ENCODE data around the gene NQO2.
A peak's percentile ranks its signal among the peaks of the same experiment; 100 is the strongest.
"Not testable (repeated sequence)": the region's sequence is repeated elsewhere in the genome, so short reads cannot be mapped to it uniquely, and the experiment has no call there.

The NQO2 gene

DNA sequence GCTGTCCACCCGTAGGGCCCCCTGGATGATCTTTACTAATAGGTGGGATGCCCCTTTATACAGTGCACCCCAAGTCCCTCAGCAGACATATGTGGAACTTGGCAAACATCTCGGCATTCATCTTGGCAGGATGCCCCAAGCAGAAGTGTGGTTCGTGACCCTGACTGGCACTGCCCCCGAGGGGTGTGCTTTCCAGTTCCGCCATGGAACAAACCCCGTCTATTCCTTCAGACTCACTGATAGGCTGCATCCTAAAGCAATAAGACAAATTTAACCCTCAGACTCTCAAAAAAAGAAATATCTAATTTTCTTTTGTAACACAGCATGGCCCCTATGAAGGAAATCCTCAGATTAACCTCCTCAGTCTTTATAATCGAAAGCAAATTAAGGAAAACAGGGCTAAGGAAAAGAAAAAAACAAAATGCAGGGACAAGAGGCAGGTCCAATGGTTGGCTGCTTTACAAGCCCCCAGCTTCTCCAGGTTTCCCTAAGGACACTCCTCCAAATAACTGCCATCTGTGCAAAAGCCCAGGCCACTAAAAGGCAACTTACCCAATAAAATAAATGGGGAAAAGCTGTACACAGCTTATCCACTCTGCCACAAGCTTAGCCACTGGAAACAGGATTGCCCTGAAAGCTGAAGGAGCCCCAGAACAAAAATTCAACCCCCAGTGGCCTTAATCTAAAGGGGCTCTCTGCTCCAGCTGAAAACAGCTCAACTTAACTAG lies 38.1 kb downstream of the NQO2 start:
- no peak for DNase-seq (ENCODE audit: low spot score)

DNA sequence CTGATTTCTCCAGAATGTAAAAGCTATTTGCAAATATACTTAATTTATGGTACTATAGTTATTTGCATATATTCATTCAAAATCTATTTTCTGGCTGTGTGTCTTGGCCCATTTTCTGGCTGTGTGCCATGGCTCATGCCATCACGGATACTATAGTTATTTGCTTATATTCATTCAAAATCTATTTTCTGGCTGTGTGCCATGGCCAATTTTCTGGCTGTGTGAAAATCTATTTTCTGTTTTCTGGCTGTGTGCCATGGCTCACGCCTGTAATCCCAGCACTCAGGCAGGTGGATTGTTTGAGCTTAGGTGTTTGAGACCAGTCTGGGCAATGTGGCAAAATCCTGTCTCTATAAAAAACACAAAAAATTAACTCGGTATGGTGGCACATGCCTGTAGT lies 39.7 kb downstream of the NQO2 start:
- DNase-seq (ENCODE audit: low spot score), result no peak

DNA sequence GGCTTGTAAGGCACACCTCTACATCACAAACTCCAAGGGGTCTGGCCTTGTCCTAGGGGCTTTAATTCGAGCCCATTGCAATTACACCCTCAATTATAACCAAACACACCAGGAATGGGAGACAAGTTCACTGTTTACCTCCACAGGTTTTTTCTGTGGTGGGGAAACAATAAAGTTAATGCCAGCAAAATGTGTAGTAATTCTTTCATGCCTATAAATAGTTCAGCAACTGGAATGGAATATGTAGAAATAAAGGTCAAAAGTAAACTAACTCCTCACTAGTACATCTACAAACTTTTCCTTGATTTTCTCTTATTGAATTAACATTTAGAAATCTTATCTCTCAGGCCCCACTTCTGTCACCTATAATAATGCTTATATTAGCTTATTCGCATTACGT lies 41.5 kb downstream of the NQO2 start:
- no peak for DNase-seq (ENCODE audit: low spot score)

DNA sequence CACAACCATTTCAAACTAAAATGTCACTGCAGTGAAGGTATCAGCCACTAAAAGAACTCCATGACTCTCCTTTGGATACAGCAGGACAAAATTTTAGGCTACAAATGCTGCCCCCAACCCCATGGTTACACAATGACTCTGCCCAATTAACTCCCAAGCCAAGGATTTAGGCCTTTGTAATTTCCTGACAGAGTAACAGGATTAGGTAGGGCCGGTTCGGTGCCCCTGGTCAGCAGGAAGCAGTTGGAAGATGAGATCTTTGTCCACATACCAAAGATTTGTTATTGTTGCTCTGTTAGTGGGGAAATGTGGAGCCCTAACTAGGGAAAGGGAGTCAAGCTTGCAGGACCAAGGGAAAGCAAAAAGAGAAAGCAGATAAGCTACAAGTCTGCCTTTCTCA lies 41.9 kb downstream of the NQO2 start:
- no peak for DNase-seq (ENCODE audit: low spot score)

DNA sequence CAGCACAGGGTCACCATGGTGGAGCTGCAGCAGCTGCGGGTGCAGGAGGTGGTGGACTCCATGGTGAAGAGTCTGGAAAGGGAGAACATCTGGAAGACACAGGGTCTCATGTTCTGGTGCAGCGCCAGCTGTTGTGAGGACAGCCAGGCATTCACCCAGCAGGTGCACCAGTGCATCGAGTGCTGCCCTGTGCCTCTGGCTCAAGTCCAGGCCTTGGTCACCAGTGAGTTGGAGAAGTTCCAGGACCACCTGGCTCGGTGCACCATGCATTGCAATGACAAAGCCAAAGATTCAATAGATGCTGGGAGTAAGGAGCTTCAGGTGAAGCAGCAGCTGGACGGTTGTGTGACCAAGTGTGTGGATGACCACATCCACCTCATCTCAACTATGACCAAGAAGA lies 45.7 kb downstream of the NQO2 start:
- no peak for DNase-seq (ENCODE audit: low spot score)

DNA sequence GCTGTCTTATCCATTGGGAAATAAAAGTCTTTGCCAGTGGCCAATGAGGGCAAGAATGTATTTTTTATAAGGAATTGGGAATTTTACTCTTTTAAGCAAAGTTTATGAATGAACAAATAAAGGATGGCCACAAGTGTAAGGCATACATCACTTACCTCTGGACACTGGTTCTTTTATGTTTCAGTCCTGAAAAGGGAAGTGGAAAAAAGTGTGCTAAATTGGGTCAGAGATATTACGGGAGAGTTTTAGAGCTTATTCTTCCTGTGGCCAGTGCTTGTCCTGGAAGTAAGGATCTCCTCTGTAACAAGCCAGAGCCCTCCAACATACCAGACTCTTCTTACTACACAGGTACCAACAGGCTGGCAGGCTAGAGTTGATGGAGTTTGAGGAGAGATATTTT lies 46.1 kb downstream of the NQO2 start:
- DNase-seq (ENCODE audit: low spot score), result no peak

DNA sequence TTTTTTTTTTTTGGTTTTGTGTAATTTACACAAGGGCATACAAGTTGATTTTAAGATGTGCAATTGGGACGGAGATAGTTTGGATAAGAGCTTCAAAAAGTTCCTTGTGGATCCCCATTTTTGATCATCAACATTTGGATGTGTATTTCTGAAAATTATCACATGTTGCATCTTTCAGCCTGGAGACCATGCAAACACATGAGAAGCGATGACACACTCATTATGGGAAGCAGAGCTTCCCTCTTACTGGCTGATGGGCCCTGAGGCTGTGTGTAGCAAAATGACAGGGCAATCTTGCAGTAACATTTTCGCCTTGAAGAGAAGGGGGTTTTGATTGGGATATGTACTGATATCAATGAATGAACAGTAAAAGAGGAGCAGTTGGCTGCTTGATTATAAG lies 46.6 kb downstream of the NQO2 start:
- no peak for DNase-seq (ENCODE audit: low spot score)

DNA sequence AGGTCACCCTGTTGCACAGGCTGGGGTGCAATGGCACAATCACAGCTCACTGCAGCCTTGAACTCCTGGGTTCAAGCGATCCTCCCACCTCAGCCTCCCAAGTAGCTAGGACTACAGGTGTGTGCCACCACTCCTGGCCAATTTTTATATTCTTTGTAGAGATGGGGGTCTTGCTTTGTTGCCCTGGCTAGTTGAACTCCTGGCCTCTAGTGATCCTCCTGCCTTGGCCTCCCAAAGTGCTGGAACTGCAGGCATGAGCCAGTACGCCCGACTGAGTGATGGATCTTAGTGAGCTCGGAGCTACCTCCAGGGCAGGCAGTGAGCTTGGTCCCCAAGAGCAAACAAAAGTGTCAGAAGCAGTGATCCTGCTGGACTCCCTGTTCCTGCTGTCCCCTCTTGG lies 48.3 kb downstream of the NQO2 start:
- not testable (repeated sequence) for DNase-seq (ENCODE audit: low spot score)

DNA sequence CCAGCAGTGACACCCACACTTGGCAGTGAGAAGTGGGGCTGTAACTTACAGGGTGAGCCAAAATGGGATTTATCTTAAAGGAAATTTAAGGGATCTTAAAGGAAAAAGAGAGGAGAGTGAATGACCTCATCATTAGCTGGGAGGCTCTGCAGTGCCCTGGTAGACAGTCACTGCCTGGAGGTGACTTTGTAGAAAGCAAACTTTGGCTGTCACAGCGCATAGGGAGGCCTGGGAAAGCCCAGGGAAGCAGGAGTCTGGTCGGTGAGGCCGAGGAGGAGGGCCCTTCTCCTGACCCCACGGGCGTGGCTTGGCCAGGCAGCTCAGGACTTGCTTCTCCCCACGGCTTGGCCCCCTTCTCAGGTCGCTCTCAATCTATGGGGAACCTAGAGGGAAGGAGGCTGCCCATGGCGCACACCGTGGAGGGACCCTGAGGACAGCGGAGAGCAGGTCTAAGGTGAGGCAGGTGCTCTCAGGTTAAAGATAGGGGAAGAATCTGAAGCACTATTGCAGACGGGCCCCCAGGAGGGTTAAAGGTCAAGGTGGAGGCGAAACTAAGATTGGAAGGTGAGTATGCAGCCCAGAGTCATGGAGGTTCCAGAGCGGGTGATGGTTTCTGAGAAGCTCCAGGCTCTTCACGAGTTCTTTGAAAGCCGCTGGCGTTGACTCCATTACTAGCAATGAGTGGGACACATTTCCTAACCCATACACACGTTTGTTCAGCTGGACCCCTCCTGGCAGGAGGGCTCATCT lies 53.0 kb downstream of the NQO2 start:
- DNase-seq (ENCODE audit: low spot score), result no peak

DNA sequence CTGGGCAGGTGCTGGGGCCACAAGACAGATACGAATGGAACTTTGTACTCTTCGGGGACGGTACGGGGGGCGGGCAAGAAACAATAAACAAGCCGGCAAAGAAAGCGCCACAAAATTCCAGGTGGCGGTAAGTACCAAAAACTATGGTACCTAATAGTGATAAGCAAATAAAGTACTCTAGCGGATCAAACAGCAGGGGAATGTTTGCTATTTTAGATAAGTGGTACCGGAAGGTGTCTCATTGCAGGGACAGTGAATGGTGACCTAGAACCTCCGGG lies 53.5 kb downstream of the NQO2 start:
- DNase-seq (ENCODE audit: low spot score), result no peak

DNA sequence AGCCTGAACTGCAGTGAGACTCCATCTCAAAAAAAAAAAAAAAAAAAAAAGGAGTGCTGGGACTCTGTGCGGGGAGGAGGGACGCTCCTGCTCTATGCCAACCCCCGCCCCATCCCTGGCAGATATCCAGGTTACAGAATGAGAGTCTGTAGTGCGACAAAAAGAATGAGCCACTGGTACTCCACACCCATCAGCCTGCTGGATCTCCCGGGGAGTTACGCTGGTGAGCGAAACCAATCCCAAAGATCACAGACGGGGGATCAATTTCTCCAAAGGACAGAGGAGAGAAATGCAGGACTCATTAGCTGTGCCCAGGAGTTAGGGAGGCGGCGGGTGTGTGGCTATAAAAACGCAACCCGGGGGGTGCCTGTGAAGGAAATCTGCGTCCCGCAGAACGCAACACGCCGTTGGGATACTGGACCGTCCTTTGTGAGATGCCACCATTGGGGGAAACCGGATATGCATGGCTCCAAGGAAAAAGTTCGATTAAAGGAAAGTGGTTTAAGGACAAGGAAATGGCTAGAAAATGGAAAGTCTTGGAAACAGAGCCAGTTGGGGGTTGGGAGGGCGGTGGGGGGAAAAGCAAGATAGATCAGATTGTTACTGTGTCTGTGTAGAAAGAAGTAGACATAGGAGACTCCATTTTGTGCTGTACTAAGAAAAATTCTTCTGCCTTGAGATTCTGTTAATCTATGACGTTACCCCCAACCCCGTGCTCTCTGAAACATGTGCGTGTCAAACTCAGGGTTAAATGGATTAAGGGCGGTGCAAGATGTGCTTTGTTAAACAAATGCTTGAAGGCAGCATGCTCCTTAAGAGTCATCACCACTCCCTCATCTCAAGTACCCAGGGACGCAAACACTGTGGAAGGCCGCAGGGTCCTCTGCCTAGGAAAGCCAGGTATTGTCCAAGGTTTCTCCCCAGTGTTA lies 54.8 kb downstream of the NQO2 start:
- peak; percentile 60 for DNase-seq (ENCODE audit: low spot score)

DNA sequence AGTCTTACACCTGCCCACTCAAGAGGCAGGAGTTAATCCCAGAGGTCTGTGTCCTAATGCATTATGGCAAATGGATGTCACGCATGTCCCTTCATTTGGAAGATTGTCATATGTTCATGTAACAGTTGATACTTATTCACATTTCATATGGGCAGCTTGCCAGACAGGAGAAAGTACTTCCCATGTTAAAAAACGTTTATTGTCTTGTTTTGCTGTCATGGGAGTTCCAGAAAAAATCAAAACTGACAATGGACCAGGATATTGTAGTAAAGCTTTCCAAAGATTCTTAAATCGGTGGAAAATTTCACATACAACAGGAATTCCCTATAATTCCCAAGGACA lies 55.4 kb downstream of the NQO2 start:
- not testable (repeated sequence) for DNase-seq (ENCODE audit: low spot score)

DNA sequence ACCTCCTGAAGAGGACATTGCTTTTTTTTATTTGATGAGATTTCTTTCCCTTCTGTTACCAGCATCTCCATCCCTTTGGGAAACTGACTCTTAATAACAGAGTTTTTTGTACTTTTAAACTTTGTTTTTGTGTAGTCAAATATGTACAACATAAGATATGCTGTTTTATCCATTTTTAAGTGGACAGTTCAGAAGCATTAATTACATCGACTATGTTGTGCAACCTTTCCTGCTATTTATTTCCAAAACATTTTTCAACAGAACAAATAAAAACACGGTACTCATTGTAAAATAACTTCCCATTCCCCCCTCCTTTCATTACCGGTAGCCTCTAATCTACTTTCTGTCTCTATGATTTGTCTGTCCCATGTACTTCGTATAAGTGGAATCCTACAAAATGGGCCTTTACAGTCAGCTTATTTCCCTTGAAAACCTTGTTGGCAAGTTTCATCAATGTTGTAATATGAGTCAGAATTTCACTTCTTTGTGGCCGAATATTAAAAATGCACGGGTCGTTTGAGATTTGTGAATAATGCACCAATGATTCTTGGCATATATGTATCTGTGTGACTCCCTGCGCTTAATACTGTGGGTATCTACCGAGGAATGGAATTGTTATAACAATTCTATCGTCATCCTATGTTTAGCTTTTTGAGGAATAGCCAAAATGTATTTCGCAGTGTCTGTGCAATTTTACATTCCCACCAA lies 57.5 kb downstream of the NQO2 start:
- no peak for DNase-seq (ENCODE audit: low spot score)

DNA sequence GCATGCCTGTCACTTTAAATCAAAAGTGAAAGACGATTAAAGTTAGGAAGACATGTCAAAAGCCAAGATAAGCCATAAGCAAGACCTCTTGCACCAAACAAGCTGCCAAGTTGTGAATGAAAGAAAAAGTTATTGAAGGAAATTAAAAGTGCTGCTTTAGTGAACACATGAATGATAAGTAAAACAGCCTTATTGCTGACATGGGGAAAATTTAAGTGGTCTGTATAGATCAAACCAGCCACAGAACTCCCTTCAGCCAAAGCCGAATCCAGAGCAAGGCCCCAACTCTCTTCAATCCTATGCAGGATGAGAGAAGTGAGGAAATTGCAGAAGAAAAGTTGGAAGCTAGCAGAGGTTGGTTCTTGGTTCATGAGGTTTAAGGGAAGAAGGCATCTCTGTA lies 59.3 kb downstream of the NQO2 start:
- no peak for DNase-seq (ENCODE audit: low spot score)

DNA sequence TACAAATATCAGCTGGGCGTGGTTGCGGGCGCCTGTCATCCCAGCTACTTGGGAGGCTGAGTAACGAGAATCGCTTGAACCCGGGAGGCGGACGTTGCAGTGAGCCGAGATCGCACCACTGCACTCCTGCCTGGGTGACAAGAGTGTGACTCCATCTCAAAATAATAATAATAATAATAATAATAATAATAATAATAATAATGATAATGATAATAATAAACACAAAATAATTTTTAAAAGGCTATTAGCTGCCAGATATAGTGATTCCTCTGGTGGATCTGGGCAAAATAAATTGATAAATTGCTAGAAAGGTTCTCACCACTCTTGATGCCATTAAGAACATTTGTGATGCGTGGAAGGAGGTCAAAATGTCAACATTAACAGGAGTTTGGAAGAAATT lies 60.4 kb downstream of the NQO2 start:
- DNase-seq (ENCODE audit: low spot score), result not testable (repeated sequence)

DNA sequence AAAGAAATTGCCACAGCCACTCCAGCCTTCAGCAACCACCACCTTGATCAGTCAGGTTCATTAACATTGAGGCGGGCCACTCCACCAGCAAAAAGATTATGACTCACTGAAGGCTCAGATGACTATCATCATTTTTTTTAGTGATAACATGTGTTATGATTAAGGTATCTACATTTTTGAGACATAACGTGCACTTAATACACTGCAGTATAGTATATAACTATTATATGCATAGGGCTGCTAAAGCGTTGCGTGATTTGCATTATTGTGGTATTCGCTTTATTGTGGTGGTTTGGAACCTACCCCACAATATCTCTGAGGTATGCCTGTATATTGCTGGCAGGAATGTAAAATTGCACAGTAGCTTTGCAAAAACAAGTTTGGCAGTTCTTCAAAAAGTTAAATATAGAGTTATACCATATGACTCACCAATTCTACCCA lies 61.8 kb downstream of the NQO2 start:
- DNase-seq (ENCODE audit: low spot score), result no peak

DNA sequence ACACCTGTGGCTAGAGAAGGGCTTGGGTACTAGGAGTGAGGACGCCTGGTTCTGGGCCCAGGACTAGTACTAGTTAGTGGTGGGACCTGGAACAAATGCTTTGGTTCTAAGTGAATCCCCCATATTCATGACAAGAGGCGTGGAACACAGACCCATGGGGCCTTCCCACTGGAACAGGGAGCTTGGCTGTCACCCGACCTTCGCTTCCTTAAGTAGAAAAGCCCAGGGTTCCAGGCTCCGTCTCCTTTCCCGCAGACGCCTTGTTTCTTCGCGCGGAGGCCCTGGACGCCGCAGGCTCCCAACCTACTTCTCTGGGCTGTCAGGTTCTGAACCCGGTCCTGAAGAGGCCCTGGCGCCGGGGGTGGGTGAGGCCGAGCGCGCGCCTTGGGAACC lies 63.6 kb downstream of the NQO2 start:
- DNase-seq (ENCODE audit: low spot score), result not testable (repeated sequence)

DNA sequence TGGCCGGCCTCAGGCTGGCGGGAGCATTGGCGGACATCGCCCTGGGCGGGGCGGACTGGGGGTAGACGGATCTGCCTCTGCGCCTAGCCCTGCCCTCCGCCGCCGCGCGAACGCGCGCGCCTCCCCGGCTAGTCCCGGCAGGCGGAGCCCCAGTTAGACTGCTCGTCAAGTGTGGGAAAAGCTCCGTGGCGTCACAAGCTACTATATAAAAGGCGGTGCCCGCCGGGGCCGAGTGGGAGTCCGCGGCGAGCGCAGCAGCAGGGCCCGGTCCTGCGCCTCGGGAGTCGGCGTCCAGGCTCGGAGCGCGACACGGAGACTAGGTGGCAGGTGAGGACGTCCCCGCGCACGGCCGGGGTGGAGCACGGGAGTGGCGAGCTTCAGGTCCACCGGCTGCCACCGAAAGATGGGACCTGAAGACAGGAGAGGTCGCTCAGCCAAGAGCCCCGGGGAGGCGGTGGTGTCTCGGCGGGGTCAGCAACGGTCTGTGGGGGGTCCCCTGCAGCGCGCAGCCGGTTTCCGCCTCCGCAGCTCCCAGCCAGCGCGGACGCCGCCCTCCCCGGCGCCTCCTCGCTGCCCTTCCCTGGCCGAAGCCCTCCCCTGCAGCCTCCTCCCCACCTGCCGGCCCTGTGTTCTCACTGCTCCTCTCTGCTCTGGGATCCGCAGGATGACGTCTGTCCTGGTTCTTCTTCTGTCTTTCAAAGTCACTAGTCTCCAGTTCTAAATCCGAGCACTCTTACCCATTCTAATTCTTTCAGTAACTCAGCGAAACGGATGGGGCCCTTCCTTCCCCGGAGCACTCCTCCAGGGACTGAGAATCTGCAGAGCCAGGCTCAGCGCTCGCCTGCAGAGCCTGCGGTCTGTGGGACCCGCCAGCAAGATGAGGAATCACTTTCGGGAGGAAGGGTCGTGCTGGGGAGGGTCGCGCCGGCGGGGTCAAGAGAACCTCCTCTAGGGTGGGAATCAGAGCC lies 64.3 kb downstream of the NQO2 start:
- peak; percentile 97 for DNase-seq (ENCODE audit: low spot score)

DNA sequence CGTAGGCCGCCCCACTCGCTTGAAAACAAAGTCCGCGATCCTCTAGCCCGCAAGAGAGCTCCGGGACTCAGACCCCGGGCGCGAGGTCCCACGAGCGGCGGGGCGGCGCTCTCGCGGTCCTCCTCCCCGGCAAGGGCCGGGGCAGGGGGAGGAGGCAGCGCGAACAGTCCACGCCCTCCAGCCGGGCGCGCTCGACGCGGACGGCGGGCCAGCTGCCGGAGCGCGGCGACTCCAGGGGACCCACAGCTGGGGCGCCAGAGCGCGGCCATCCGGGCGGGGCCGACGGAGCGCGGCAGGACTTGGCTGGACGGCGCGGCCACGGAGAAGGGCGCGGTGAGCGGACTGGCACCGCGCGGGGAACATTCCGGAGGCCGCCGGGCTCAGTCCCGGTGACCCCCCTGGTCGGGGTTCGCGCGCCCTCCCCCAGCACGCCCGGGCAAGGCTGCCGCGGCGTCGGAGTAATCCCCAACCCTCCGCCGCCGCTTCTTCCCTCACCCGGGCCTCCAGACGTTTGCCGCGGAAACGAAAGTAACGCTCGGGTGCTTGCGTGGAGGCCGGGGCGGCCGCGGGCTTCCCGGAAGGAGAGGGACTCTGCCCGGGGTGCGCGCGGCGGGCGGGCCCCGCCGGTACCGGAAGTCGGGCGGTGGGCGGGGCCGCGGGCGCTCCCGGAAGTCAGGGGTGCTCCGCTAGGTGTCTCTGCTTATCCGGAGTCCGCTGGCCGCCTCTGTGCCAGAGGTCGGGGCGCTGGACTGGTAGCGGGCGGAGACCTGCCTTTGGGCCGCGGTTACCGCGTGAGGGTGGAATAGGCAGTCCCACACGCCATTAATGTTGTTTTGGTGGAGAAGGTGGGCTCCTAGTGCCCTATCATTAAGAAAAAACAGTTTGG lies 68.9 kb downstream of the NQO2 start, which contains the start of gene RIPK1:
RIPK1 (plus strand) TSS at position 166 of the 886 bp plus-strand sequence. CDS start 8,330 bp downstream, outside the sequence.
- peak; percentile 98 for DNase-seq (ENCODE audit: low spot score)

All from GM03348 (cell line).